ENCODE measurements around the gene UROC1.

Gene UROC1

GRCh38 chr3:126488185-126488584, 29.4 kb downstream of the UROC1 start:
- DNase-seq (ENCODE audit: low read depth): no peak
- no peak for TF ChIP-seq CTCF (IDR thresholded peaks at IDR 0.05; ENCODE audit: low read length, missing control alignments)
- no peak overlapping the region for H3K4me3 ChIP-seq (replicated peaks; ENCODE audit: low read depth, low read length)

- peak; percentile 13 for TF ChIP-seq CTCF (IDR thresholded peaks at IDR 0.05; ENCODE audit: low read length, missing control alignments)
- peak; percentile 12 for DNase-seq (ENCODE audit: low read depth)
- H3K4me3 ChIP-seq (replicated peaks; ENCODE audit: low read depth, low read length): no peak overlapping the region
Observed at GRCh38 chr3:126487151-126487771, 30.3 kb downstream of the UROC1 start.

- no peak for TF ChIP-seq CTCF (IDR thresholded peaks at IDR 0.05; ENCODE audit: low read length, missing control alignments)
- DNase-seq (ENCODE audit: low read depth): no peak
- H3K4me3 ChIP-seq (replicated peaks; ENCODE audit: low read depth, low read length): no peak overlapping the region
Observed at GRCh38 chr3:126486360-126486847, 31.2 kb downstream of the UROC1 start.

GRCh38 chr3:126485956-126486355, 31.6 kb downstream of the UROC1 start:
- no peak overlapping the region for H3K4me3 ChIP-seq (replicated peaks; ENCODE audit: low read depth, low read length)
- DNase-seq (ENCODE audit: low read depth): no peak
- TF ChIP-seq CTCF (IDR thresholded peaks at IDR 0.05; ENCODE audit: low read length, missing control alignments): no peak

DNA sequence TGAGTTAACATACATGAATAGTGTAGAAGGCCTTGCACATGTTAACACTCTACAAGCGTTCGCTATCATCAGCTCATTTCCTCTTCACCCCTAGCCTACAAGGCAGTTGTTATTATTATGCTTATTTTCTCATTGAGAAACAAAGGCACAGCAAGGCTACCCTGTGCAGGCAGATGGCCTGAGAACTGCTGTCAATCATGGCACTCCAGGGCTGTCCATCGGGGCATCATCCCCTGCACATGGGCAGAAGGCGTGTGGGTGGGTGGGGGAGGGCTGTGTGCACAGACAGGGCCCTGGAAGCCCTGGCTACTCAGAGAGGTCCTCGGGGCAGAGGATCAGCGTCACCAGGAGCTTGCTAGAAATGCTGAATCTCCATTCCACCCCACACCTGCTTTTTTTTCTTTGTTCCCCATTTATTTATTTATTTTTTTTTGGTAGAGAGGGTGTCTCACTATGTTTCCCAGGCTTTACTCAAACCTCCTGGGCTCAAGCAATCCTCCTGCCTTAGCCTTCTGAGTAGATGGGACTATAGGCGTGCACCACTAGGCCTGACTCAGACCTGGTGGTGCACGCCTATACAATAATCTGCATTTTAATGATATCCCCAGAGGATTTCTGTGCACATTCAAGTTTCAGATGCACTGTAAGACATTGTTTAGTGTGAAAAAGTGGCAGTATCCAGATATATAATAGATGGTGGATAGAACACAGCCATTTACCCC, 32.2 kb downstream of the UROC1 start:
- no peak for DNase-seq (ENCODE audit: low read depth)
- TF ChIP-seq CTCF (IDR thresholded peaks at IDR 0.05; ENCODE audit: low read length, missing control alignments): no peak
- H3K4me3 ChIP-seq (replicated peaks; ENCODE audit: low read depth, low read length): no peak overlapping the region

- no peak for DNase-seq (ENCODE audit: low read depth)
- TF ChIP-seq CTCF (IDR thresholded peaks at IDR 0.05; ENCODE audit: low read length, missing control alignments): no peak
- no peak overlapping the region for H3K4me3 ChIP-seq (replicated peaks; ENCODE audit: low read depth, low read length)
Observed at GRCh38 chr3:126484662-126485061, 32.9 kb downstream of the UROC1 start.

Data from fibroblast of pulmonary artery (primary cell).